HG02588 (cell line): ENCODE data around the gene CECR2.

Source experiments
- ATAC-seq: cut with Tn5 transposase; IDR thresholded peaks from one replicate; pipeline ENCODE4 v1.9.1; 2021; ENCODE audit warnings: mild to moderate bottlenecking, moderate library complexity; ENCODE audit not compliant: unreplicated experiment

The CECR2 gene

DNA sequence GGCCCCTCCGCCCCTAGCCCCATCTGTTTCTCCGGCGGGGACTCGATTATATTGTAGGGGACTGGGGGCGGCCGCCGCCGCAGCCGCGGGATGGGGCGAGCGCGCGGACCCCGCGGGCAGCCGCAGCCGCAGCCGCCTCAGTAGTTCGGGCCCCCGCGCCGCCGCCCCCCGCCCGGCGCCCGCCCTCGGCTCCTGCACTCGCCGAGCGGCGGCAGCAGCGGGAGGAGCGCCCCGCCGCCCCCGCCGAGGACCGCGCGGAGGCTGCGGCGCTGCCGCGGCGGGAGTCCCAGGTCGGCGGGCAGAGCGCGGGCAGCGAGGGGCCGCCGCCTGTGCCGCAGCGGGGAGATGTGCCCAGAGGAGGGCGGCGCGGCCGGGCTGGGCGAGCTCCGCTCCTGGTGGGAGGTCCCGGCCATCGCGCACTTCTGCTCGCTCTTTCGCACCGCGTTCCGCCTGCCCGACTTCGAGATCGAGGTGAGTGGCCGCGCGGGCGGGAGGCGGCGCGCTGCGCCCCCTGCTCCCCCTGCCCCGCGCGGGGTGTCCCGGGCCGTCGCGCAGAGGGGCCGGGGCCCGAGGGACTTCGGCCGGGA, at the start of gene CECR2:
TSS of gene CECR2 (plus strand) at position 22 of the 587 bp plus-strand sequence. CDS start at position 346, 324 bp downstream.
- peak; percentile 53 for ATAC-seq

- ATAC-seq = no peak
Measured at GRCh38 chr22:17319546-17319945, 49.7 kb upstream of the CECR2 start.

- no peak for ATAC-seq
Measured at GRCh38 chr22:17322511-17322910, 46.7 kb upstream of the CECR2 start.

DNA sequence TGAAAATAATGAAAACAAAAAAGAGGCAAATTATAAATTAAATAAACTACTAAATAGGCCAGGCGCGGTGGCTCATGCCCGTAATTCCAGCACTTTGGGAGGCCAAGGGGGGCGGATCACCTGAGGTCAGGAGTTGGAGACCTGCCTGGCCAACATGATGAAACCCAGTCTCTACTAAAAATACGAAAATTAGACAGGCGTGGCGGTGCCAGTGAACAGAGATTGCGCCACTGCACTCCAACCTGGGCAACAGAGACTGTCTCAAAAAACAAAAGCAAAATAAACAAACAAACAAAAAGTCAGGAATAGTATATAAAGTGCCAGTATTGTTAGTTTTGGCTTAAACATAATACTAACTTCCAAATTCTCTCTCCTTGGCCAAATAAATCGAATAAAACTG, 37.6 kb upstream of the CECR2 start:
- no peak for ATAC-seq

DNA sequence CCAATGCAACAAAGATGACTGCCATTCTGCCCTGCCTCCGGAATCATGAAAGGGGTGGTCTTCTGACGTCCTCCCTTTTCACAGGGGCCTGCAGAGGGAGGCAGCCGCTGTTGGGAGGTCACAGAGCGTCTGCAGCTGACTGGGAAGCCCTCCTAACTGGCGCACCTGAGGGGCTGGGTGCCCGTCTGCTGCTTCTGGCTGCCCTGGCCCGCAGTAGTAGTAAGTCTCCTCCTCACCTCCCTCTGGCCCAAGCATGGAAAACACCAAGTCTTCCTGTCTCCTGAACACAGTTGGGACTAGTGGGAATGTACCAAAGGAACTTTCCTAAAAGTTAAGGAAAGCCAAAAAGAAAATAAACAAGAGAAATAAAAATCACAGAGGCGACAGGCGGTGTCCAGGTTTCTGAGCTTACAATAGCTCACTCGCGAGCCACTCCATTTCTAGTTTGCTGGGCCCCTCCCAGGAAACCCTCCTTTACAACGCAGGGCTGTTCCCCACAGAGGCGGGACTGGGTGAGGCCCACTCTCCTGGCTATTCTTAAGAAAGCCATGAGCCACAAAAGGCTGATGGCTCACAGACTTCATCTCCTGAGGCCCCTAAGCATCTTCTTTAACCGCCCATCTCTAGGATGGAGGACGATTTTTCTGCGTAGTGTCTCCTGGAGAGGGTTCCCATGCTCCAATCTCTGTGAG, 37.0 kb upstream of the CECR2 start:
- ATAC-seq = no peak

DNA sequence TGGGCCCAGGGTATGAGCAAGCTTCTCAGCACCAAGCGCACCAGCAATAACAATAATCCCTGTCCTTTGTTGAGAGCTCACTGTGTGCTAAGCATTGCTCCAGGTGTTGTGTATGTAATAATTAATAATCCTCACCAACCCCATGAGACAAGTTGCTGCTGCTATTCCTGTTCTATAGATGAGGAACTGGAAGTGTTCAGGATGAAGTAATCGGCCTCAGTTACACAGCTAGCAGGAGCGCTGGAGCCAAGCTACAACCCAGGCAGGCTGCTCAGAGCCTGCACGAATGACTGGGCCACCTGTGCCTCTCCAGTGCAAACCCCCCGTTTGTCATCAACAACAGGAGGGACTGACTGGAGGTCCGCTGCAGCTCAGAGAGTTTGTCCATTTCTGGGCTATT, 35.2 kb upstream of the CECR2 start:
- ATAC-seq = no peak

DNA sequence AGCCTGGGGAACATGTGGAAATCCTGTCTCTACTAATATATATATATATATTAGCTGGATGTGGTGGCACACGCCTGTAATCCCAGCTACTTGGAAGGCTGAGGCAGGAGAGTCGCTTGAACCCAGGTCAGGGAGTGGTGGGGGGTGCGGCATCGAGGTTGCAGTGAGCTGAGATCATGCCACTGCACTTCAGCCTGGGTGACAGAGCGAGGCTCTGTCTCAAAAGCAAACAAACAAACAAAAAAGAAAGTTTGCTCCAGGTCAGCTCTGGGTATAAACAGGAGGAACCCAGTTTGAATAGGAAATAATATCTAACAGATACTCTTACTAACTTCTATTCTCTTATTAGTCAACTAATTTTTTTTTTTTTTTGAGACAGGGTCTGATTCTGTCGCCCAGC, 34.3 kb upstream of the CECR2 start:
- ATAC-seq = no peak

GRCh38 chr22:17336061-17336460, 33.2 kb upstream of the CECR2 start:
- no peak for ATAC-seq

GRCh38 chr22:17337639-17338038, 31.6 kb upstream of the CECR2 start:
- no peak for ATAC-seq

GRCh38 chr22:17339095-17339693, 30.1 kb upstream of the CECR2 start:
- no peak for ATAC-seq

DNA sequence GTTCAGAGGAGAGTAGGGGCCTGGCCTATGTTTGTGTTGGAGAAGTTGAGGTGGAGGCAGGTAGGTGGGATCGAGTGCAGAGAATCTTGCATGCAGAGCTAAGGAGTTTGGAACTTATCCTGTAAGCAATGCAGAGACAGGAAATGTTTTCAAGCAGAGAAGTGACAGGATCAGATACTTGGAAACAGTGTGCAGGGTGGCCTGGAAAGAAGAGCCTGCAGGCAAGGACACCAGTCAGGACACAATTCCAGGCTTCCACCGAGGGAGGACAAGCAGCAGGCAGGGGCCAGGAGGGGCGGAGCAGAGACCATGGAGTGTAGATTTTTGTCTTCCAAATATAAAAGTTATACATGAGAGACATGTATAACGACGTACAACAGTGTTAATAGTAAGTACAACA, 26.9 kb upstream of the CECR2 start:
- ATAC-seq = no peak

- no peak for ATAC-seq
Measured at GRCh38 chr22:17343766-17344165, 25.5 kb upstream of the CECR2 start.

DNA sequence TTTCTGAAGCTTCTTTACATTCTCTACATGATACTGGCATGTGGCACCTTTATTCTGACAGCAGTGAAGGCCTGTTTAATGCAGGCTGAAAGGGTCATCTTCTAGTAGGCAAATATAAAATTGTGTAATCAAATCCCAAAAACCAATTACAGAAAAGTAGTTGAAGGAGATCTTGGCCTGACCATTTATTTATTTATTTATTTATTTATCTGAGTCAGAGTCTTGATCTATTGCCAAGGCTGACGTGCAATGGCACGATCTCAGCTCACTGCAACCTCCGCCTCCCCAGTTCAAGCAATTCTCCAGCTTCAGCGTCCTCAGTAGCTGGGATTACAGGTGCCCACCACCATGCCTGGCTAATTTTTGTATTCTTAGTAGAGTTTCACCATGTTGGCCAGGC, 22.7 kb upstream of the CECR2 start:
- no peak for ATAC-seq

- no peak for ATAC-seq
Measured at GRCh38 chr22:17347724-17348123, 21.5 kb upstream of the CECR2 start.

GRCh38 chr22:17348464-17349103, 20.7 kb upstream of the CECR2 start:
- no peak for ATAC-seq

GRCh38 chr22:17349172-17349571, 20.1 kb upstream of the CECR2 start:
- no peak for ATAC-seq

DNA sequence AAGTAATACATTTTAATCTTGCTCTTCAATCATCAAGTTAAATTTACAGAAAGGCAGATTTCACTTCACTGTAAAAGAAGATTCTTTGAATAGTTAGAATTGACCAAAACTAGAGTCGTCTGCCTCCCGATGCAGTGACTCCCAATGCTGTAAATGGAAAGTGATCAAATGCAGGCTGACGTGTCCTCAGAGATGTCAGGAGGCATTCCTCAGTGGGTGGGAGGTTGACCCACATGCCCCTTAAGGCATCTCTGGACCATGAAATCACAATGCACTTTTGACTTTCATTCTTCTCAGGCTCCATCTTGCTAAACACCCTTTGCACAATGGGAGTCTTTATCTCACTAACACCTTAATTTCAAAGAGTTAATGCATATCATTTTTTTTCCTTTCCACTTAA, 19.0 kb upstream of the CECR2 start:
- ATAC-seq = no peak

DNA sequence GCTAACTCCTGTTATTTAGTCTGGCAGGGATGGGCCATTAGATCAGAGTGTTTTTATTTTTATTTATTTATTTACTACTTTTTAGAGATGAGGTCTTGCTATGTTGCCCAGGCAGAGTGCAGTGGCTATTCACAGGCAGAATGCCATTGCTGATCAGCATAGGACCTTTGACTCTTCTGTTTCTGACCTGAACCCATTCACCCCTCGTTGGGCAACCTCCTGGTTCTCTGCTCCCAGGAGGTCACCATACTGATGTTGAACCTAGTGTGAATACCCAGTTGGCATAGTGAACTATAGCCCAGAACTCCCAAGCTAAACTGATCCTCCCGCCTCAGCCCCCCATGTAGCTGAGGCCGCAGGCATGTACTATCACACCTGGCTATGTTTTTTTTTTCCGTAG, 16.5 kb upstream of the CECR2 start:
- ATAC-seq = no peak

DNA sequence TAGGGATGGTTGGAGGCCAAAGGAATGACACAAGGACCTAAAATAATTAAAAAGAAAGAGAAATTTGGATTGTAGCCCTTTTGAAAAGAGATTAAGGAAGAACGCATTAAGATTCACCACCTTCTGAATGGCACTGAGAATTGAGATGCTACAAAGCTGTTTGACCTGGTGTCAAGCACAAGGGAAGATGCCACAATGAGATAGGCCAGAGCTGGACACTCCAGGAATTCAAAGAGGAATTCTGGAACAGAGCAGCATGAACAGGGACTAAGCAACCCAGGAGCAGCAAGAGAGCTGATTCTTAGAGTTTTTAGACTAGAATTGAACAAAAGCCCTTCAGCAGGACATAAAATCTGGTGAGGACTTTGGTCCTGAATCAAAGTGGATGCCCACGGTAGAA, 11.6 kb upstream of the CECR2 start:
- no peak for ATAC-seq

- ATAC-seq = no peak
Measured at GRCh38 chr22:17358415-17358814, 10.8 kb upstream of the CECR2 start.

GRCh38 chr22:17359501-17359900, 9.8 kb upstream of the CECR2 start:
- ATAC-seq = no peak

- ATAC-seq = no peak
Measured at GRCh38 chr22:17366329-17366728, 2.9 kb upstream of the CECR2 start.
